ENCODE data around the gene DEFB124.
"Not testable (repeated sequence)": the region's sequence is repeated elsewhere in the genome, so short reads cannot be mapped to it uniquely, and the experiment has no call there.

Gene DEFB124

GRCh38 chr20:31452575-31452974, 22.4 kb downstream of the DEFB124 start:
- no peak overlapping the region for H3K4me3 ChIP-seq (ENCODE audit: low read length)
- no peaks in the 10 kb centered on the region for H3K4me1 ChIP-seq (ENCODE audit: control insufficient read depth, low read depth, low read length)
- no peaks in the 10 kb centered on the region for H3K36me3 ChIP-seq (ENCODE audit: control insufficient read depth, low read depth, low read length)
- peaks cover 28% of the 10 kb centered on the region for H3K9me3 ChIP-seq (ENCODE audit: control insufficient read depth, low read depth, low read length)
- no peaks in the 10 kb centered on the region for H3K27me3 ChIP-seq (ENCODE audit: control insufficient read depth, insufficient read depth, low read length)
- H3K27ac ChIP-seq (ENCODE audit: low read length), result no peak overlapping the region
- no peak overlapping the region for H3K9ac ChIP-seq (ENCODE audit: low read length)

GRCh38 chr20:31449511-31450414, 25.2 kb downstream of the DEFB124 start:
- Histone ChIP-seq H3K4me3 (ENCODE audit: low read length) (no peak overlapping the region), H3K27me3 (ENCODE audit: control insufficient read depth, insufficient read depth, low read length) (no peaks in the 10 kb centered on the region), H3K36me3 (ENCODE audit: control insufficient read depth, low read depth, low read length) (no peaks in the 10 kb centered on the region), H3K9ac (ENCODE audit: low read length) (no peak overlapping the region), H3K4me1 (ENCODE audit: control insufficient read depth, low read depth, low read length) (no peaks in the 10 kb centered on the region), H3K9me3 (ENCODE audit: control insufficient read depth, low read depth, low read length) (peaks cover 42% of the 10 kb centered on the region), H3K27ac (ENCODE audit: low read length) (no peak overlapping the region)

GRCh38 chr20:31446084-31446819, 28.7 kb downstream of the DEFB124 start:
- Histone ChIP-seq H3K4me1 (ENCODE audit: control insufficient read depth, low read depth, low read length) (no peaks in the 10 kb centered on the region), H3K9ac (ENCODE audit: low read length) (no peak overlapping the region), H3K9me3 (ENCODE audit: control insufficient read depth, low read depth, low read length) (peaks cover 49% of the 10 kb centered on the region), H3K27ac (ENCODE audit: low read length) (no peak overlapping the region), H3K4me3 (ENCODE audit: low read length) (no peak overlapping the region), H3K36me3 (ENCODE audit: control insufficient read depth, low read depth, low read length) (no peaks in the 10 kb centered on the region), H3K27me3 (ENCODE audit: control insufficient read depth, insufficient read depth, low read length) (no peaks in the 10 kb centered on the region)

- no peak within 1 kb of the TSS for H3K9ac ChIP-seq (ENCODE audit: low read length)
- no peaks in the 10 kb centered on the region for H3K27me3 ChIP-seq (ENCODE audit: control insufficient read depth, insufficient read depth, low read length)
- no peak within 1 kb of the TSS for H3K27ac ChIP-seq (ENCODE audit: low read length)
- no peak within 1 kb of the TSS for H3K4me3 ChIP-seq (ENCODE audit: low read length)
- peaks cover 56% of the 10 kb centered on the region for H3K9me3 ChIP-seq (ENCODE audit: control insufficient read depth, low read depth, low read length)
- no peaks in the 10 kb centered on the region for H3K4me1 ChIP-seq (ENCODE audit: control insufficient read depth, low read depth, low read length)
- H3K36me3 ChIP-seq (ENCODE audit: control insufficient read depth, low read depth, low read length), result no peaks in the 10 kb centered on the region
Observed at GRCh38 chr20:31440012-31440659, 34.8 kb downstream of the DEFB124 start, which contains the start of gene DEFB123. TSS of gene DEFB123 (plus strand) at chr20:31440632. CDS start at chr20:31440699, 67 bp downstream.

- no peak overlapping the region for H3K9ac ChIP-seq (ENCODE audit: low read length)
- no peaks in the 10 kb centered on the region for H3K36me3 ChIP-seq (ENCODE audit: control insufficient read depth, low read depth, low read length)
- H3K27me3 ChIP-seq (ENCODE audit: control insufficient read depth, insufficient read depth, low read length), result no peaks in the 10 kb centered on the region
- no peak overlapping the region for H3K27ac ChIP-seq (ENCODE audit: low read length)
- no peak overlapping the region for H3K4me3 ChIP-seq (ENCODE audit: low read length)
- H3K4me1 ChIP-seq (ENCODE audit: control insufficient read depth, low read depth, low read length), result no peaks in the 10 kb centered on the region
- peaks cover 30% of the 10 kb centered on the region for H3K9me3 ChIP-seq (ENCODE audit: control insufficient read depth, low read depth, low read length)
Observed at GRCh38 chr20:31430568-31431115, 44.3 kb downstream of the DEFB124 start.

GRCh38 chr20:31427576-31427975, 47.4 kb downstream of the DEFB124 start:
- H3K4me1 ChIP-seq (ENCODE audit: control insufficient read depth, low read depth, low read length); H3K36me3 ChIP-seq (ENCODE audit: control insufficient read depth, low read depth, low read length); H3K4me3 ChIP-seq (ENCODE audit: low read length); H3K27ac ChIP-seq (ENCODE audit: low read length); H3K27me3 ChIP-seq (ENCODE audit: control insufficient read depth, insufficient read depth, low read length); H3K9ac ChIP-seq (ENCODE audit: low read length): not testable (repeated sequence)
- H3K9me3 ChIP-seq (ENCODE audit: control insufficient read depth, low read depth, low read length), result peaks cover 33% of the 10 kb centered on the region

- peaks cover 28% of the 10 kb centered on the region for H3K9me3 ChIP-seq (ENCODE audit: control insufficient read depth, low read depth, low read length)
- not testable (repeated sequence) for H3K27me3 ChIP-seq (ENCODE audit: control insufficient read depth, insufficient read depth, low read length); H3K27ac ChIP-seq (ENCODE audit: low read length); H3K4me3 ChIP-seq (ENCODE audit: low read length); H3K4me1 ChIP-seq (ENCODE audit: control insufficient read depth, low read depth, low read length); H3K9ac ChIP-seq (ENCODE audit: low read length); H3K36me3 ChIP-seq (ENCODE audit: control insufficient read depth, low read depth, low read length)
Observed at GRCh38 chr20:31426891-31427551, 47.9 kb downstream of the DEFB124 start.

GRCh38 chr20:31425797-31426196, 49.1 kb downstream of the DEFB124 start:
- peaks cover 25% of the 10 kb centered on the region for H3K9me3 ChIP-seq (ENCODE audit: control insufficient read depth, low read depth, low read length)
- H3K27me3 ChIP-seq (ENCODE audit: control insufficient read depth, insufficient read depth, low read length), result no peaks in the 10 kb centered on the region
- no peak overlapping the region for H3K4me3 ChIP-seq (ENCODE audit: low read length)
- no peaks in the 10 kb centered on the region for H3K4me1 ChIP-seq (ENCODE audit: control insufficient read depth, low read depth, low read length)
- no peak overlapping the region for H3K9ac ChIP-seq (ENCODE audit: low read length)
- H3K27ac ChIP-seq (ENCODE audit: low read length), result no peak overlapping the region
- no peaks in the 10 kb centered on the region for H3K36me3 ChIP-seq (ENCODE audit: control insufficient read depth, low read depth, low read length)

- no peak overlapping the region for H3K27ac ChIP-seq (ENCODE audit: low read length)
- no peak overlapping the region for H3K9ac ChIP-seq (ENCODE audit: low read length)
- H3K4me1 ChIP-seq (ENCODE audit: control insufficient read depth, low read depth, low read length), result no peaks in the 10 kb centered on the region
- no peaks in the 10 kb centered on the region for H3K36me3 ChIP-seq (ENCODE audit: control insufficient read depth, low read depth, low read length)
- H3K4me3 ChIP-seq (ENCODE audit: low read length), result no peak overlapping the region
- no peaks in the 10 kb centered on the region for H3K27me3 ChIP-seq (ENCODE audit: control insufficient read depth, insufficient read depth, low read length)
- peaks cover 49% of the 10 kb centered on the region for H3K9me3 ChIP-seq (ENCODE audit: control insufficient read depth, low read depth, low read length)
Observed at GRCh38 chr20:31418307-31418706, 56.6 kb downstream of the DEFB124 start.

GRCh38 chr20:31415653-31416052, 59.3 kb downstream of the DEFB124 start:
- Histone ChIP-seq H3K9ac (ENCODE audit: low read length) (no peak overlapping the region), H3K9me3 (ENCODE audit: control insufficient read depth, low read depth, low read length) (peaks cover 62% of the 10 kb centered on the region), H3K27ac (ENCODE audit: low read length) (no peak overlapping the region), H3K27me3 (ENCODE audit: control insufficient read depth, insufficient read depth, low read length) (no peaks in the 10 kb centered on the region), H3K36me3 (ENCODE audit: control insufficient read depth, low read depth, low read length) (no peaks in the 10 kb centered on the region), H3K4me1 (ENCODE audit: control insufficient read depth, low read depth, low read length) (no peaks in the 10 kb centered on the region), H3K4me3 (ENCODE audit: low read length) (no peak overlapping the region)

All from iPS-18a (cell line).